HG03354 (cell line): Measurements from ENCODE around the gene PCDHB9.
"Not testable (repeated sequence)": the region's sequence is repeated elsewhere in the genome, so short reads cannot be mapped to it uniquely, and the experiment has no call there.

ENCODE experiments used
- ATAC-seq: cut with Tn5 transposase; IDR thresholded peaks from one replicate; pipeline ENCODE4 v1.9.1; 2021; ENCODE audit warnings: mild to moderate bottlenecking; ENCODE audit not compliant: unreplicated experiment, poor library complexity, severe bottlenecking

PCDHB9 gene

DNA sequence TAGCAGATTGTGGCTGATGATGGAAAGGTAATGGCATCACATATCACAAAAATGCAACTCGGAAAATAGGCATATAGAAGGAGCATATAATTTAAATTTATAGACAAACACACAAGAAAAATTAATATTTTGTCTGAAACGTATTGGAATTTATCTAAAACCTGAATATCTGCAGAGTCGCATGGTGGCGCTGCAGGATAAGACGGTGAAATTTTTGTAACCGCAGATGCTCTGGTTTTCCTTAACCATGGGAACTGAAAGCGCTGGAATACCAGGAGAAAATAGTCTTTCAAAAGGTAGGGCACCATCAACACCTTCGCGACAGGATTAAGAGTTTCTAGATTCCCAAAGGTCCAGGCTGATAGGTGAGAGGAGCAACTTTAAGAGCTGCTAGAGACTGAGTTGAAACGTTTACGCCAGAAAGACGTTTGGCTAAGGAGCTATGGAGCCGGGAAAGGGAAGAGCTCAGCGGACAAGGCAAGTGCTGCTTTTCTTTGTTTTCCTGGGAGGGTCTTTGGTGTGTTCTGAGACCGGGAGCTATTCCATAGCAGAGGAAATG lies 47.2 kb downstream of the PCDHB9 start:
- no peak for ATAC-seq

DNA sequence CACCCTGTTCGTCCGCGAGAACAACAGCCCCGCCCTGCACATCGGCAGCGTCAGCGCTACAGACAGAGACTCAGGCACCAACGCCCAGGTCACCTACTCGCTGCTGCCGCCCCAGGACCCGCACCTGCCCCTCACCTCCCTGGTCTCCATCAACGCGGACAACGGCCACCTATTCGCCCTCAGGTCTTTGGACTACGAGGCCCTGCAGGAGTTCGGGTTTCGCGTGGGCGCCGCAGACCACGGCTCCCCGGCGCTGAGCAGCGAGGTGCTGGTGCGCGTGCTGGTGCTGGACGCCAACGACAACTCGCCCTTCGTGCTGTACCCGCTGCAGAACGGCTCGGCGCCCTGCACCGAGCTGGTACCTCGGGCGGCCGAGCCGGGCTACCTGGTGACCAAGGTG lies 49.0 kb downstream of the PCDHB9 start:
- not testable (repeated sequence) for ATAC-seq

DNA sequence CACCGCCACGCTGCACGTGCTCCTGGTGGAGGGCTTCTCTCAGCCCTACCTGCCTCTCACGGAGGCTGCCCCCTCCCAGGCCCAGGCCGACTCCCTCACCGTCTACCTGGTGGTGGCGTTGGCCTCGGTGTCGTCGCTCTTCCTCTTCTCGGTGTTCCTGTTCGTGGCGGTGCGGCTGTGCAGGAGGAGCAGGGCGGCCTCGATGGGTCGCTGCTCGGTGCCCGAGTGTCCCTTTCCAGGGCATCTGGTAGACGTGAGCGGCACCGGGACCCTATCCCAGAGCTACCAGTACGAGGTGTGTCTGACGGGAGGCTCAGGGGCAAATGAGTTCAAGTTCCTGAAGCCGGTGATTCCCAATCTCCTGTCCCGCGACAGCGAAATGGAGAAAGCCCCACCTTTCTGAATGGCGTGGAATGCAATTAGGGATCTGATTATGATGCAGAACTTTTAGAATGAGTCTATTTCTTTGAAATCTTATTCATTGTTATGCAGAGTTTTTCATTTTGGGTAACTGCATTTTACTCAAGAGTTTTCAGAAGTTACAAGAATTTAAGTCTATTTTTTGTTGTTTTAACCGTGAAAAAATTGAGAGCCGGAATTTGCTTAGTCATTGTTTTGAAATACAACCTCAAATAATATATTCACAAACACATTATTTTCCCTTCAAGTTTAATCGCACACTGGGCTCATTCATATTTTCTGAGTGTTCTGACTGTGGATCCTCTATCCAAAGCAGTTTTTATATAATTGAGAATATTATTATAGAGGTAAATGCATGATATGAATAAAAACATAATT lies 49.8 kb downstream of the PCDHB9 start:
- ATAC-seq = no peak
